Spinal cord (tissue), 10 donors: Measurements from ENCODE around the gene ARHGEF33. TPM values are rescaled to one million over a fixed set of nuclear protein-coding genes. Genes with fewer than 3 reads are reported as not detected.

Experiments
- DNase-seq, 6 donors: peaks; one replicate each; pipeline versions ENCODE4 v3.0.0 to v3.0.0-alpha.2; 2013 to 2015; ENCODE audit warnings: low spot score in 6 of 6, low read depth in 4 of 6
- H3K27ac ChIP-seq: one replicate; pipeline ENCODE4 v1.5.1; 2013; ENCODE audit warnings: low read depth, low read length, control low read depth
- H3K27me3 ChIP-seq: one replicate; pipeline ENCODE4 v1.6.1; 2013; ENCODE audit warnings: low read length; ENCODE audit not compliant: control insufficient read depth, insufficient read depth
- H3K36me3 ChIP-seq: one replicate; pipeline ENCODE4 v1.6.1; 2013; ENCODE audit warnings: low read length; ENCODE audit not compliant: control insufficient read depth, insufficient read depth
- H3K4me1 ChIP-seq: one replicate; pipeline ENCODE4 v1.6.1; 2013; ENCODE audit warnings: low read length; ENCODE audit not compliant: control insufficient read depth, insufficient read depth
- H3K4me3 ChIP-seq: one replicate; pipeline ENCODE4 v1.5.1; 2013; ENCODE audit warnings: low read depth, low read length, control low read depth
- H3K9me3 ChIP-seq: one replicate; pipeline ENCODE4 v1.6.1; 2013; ENCODE audit warnings: low read length; ENCODE audit not compliant: control insufficient read depth, insufficient read depth
- WGBS: methylation state at CpG from one replicate; pipeline ENCODE4 v1.1.5; 2013; ENCODE audit warnings: missing lambda C conversion rate; ENCODE audit not compliant: insufficient coverage; 5-methylcytosine and 5-hydroxymethylcytosine counted together
- polyA plus RNA-seq, 2 donors: library from polyadenylated mRNA; unstranded; fragments of 120-200 nt; gene quantifications; one replicate each; pipeline ENCODE4 v1.2.1, GENCODE V29; 2013; ENCODE audit not compliant: insufficient read length in 2 of 2
- total RNA-seq, 2 donors: library from RNA; depleted of rRNA in 1 of 2; stranded (reverse); fragments of 120-200 nt in 1 of 2; fragments of >200 nt in 1 of 2; gene quantifications; one replicate each; pipeline versions ENCODE4 v1.2.3 to v1.2.4, GENCODE V29; 2013 to 2014
- donor health status: healthy.

The ARHGEF33 gene
- total and polyA plus RNA-seq, 4 donors, result 4.0 to 5.5 (median 4.7) TPM

- Histone ChIP-seq H3K27ac (no peak overlapping the region), H3K36me3 (no peaks in the 10 kb centered on the region), H3K9me3 (no peaks in the 10 kb centered on the region), H3K4me1 (no peaks in the 10 kb centered on the region), H3K27me3 (no peaks in the 10 kb centered on the region), H3K4me3 (no peak overlapping the region)
- no peak for DNase-seq
- no CpG with 5 or more reads among the region's 3 CpGs for WGBS
These were observed 58.8 kb downstream of the ARHGEF33 start for GRCh38 chr2:38948387-38948882.

- no peak for DNase-seq
- H3K36me3 ChIP-seq, result no peaks in the 10 kb centered on the region
- no peaks in the 10 kb centered on the region for H3K27me3 ChIP-seq
- H3K9me3 ChIP-seq, result no peaks in the 10 kb centered on the region
- H3K4me3 ChIP-seq, result no peak overlapping the region
- WGBS, result 43% methylated on average over 2 of the region's 4 CpGs
- H3K4me1 ChIP-seq, result no peaks in the 10 kb centered on the region
- H3K27ac ChIP-seq, result no peak overlapping the region
These were observed 59.3 kb downstream of the ARHGEF33 start for GRCh38 chr2:38948995-38949394.

- DNase-seq, result no peak
- H3K27ac ChIP-seq, result no peak overlapping the region
- H3K9me3 ChIP-seq, result no peaks in the 10 kb centered on the region
- no peak overlapping the region for H3K4me3 ChIP-seq
- H3K4me1 ChIP-seq, result no peaks in the 10 kb centered on the region
- no peaks in the 10 kb centered on the region for H3K27me3 ChIP-seq
- no peaks in the 10 kb centered on the region for H3K36me3 ChIP-seq
These were observed 62.1 kb downstream of the ARHGEF33 start for GRCh38 chr2:38951766-38952165.

- H3K27me3 ChIP-seq, result peaks cover 3% of the 10 kb centered on the region
- DNase-seq, result no peak
- H3K4me3 ChIP-seq, result no peak overlapping the region
- H3K4me1 ChIP-seq, result peaks cover 15% of the 10 kb centered on the region
- peaks cover 3% of the 10 kb centered on the region for H3K36me3 ChIP-seq
- no peaks in the 10 kb centered on the region for H3K9me3 ChIP-seq
- WGBS, result 96% methylated on average over 3 of the region's 5 CpGs
- no peak overlapping the region for H3K27ac ChIP-seq
These were observed 68.3 kb downstream of the ARHGEF33 start for GRCh38 chr2:38957972-38958371.

- Histone ChIP-seq H3K36me3 (peaks cover 3% of the 10 kb centered on the region), H3K27me3 (peaks cover 3% of the 10 kb centered on the region), H3K9me3 (no peaks in the 10 kb centered on the region), H3K4me1 (peaks cover 15% of the 10 kb centered on the region), H3K4me3 (peak overlapping the region; percentile 42), H3K27ac (no peak overlapping the region)
- DNase-seq, result no peak
- 71% methylated on average over 21 of the region's 24 CpGs for WGBS
These were observed 69.8 kb downstream of the ARHGEF33 start for GRCh38 chr2:38959466-38959865.

- Histone ChIP-seq H3K4me1 (peaks cover 15% of the 10 kb centered on the region), H3K27me3 (peaks cover 3% of the 10 kb centered on the region), H3K4me3 (peak overlapping the region; percentile 42), H3K27ac (no peak overlapping the region), H3K36me3 (peaks cover 3% of the 10 kb centered on the region), H3K9me3 (no peaks in the 10 kb centered on the region)
- peak; percentile 28 to 96 (median 69) for DNase-seq
- 5% methylated on average over 87 of the region's 97 CpGs for WGBS
These were observed 70.4 kb downstream of the ARHGEF33 start for GRCh38 chr2:38959938-38960608.

GRCh38 chr2:38960609-38961320, 71.1 kb downstream of the ARHGEF33 start:
- no peaks in the 10 kb centered on the region for H3K9me3 ChIP-seq
- peaks cover 15% of the 10 kb centered on the region for H3K4me1 ChIP-seq
- H3K27me3 ChIP-seq, result peaks cover 3% of the 10 kb centered on the region
- no peak for DNase-seq
- peaks cover 3% of the 10 kb centered on the region for H3K36me3 ChIP-seq
- 36% methylated on average over 28 of the region's 34 CpGs for WGBS
- H3K27ac ChIP-seq, result no peak overlapping the region
- H3K4me3 ChIP-seq, result peak overlapping the region; percentile 40

- Histone ChIP-seq H3K4me3 (no peak overlapping the region), H3K4me1 (peaks cover under 1% of the 10 kb centered on the region), H3K9me3 (no peaks in the 10 kb centered on the region), H3K36me3 (peaks cover 3% of the 10 kb centered on the region), H3K27me3 (peaks cover 2% of the 10 kb centered on the region), H3K27ac (no peak overlapping the region)
- DNase-seq, result no peak
- no CpG with 5 or more reads among the region's 5 CpGs for WGBS
These were observed 76.3 kb downstream of the ARHGEF33 start for GRCh38 chr2:38966006-38966405.

GRCh38 chr2:38966678-38967077, 77.0 kb downstream of the ARHGEF33 start:
- H3K9me3 ChIP-seq, result no peaks in the 10 kb centered on the region
- H3K27me3 ChIP-seq, result peaks cover 2% of the 10 kb centered on the region
- WGBS, result no CpG with 5 or more reads among the region's 1 CpG
- H3K27ac ChIP-seq, result no peak overlapping the region
- H3K4me1 ChIP-seq, result no peaks in the 10 kb centered on the region
- no peak overlapping the region for H3K4me3 ChIP-seq
- DNase-seq, result no peak
- peaks cover 3% of the 10 kb centered on the region for H3K36me3 ChIP-seq

GRCh38 chr2:38968021-38968420, 78.3 kb downstream of the ARHGEF33 start:
- Histone ChIP-seq H3K27me3 (peaks cover 2% of the 10 kb centered on the region), H3K36me3 (peaks cover 3% of the 10 kb centered on the region), H3K4me1 (no peaks in the 10 kb centered on the region), H3K9me3 (no peaks in the 10 kb centered on the region), H3K4me3 (no peak overlapping the region), H3K27ac (no peak overlapping the region)
- no peak for DNase-seq
- WGBS, result 84% methylated on average over 2 of the region's 2 CpGs
